GM19099 (cell line): ENCODE measurements around the gene KCNMA1.

ENCODE experiments used
- POLR2A ChIP-seq: IDR thresholded peaks from 3 replicates; pipeline ENCODE4 v1.6.1; 2011; ENCODE audit warnings: low read depth; ENCODE audit not compliant: insufficient read length; ENCODE audit errors: extremely low read depth

Gene KCNMA1

GRCh38 chr10:77474939-77475338, 162.7 kb downstream of the KCNMA1 start:
- no peak for TF ChIP-seq POLR2A

GRCh38 chr10:77474386-77474785, 163.2 kb downstream of the KCNMA1 start:
- TF ChIP-seq POLR2A, result no peak

- no peak for TF ChIP-seq POLR2A
These were observed 165.5 kb downstream of the KCNMA1 start for GRCh38 chr10:77472146-77472545.

- TF ChIP-seq POLR2A, result no peak
These were observed 166.5 kb downstream of the KCNMA1 start for GRCh38 chr10:77471069-77471536.

- no peak for TF ChIP-seq POLR2A
These were observed 170.1 kb downstream of the KCNMA1 start for GRCh38 chr10:77467422-77467963.

GRCh38 chr10:77463967-77464745, 173.5 kb downstream of the KCNMA1 start:
- TF ChIP-seq POLR2A, result no peak

GRCh38 chr10:77463499-77463898, 174.1 kb downstream of the KCNMA1 start:
- no peak for TF ChIP-seq POLR2A

- TF ChIP-seq POLR2A, result no peak
These were observed 175.8 kb downstream of the KCNMA1 start for GRCh38 chr10:77461636-77462296.

- TF ChIP-seq POLR2A, result no peak
These were observed 177.7 kb downstream of the KCNMA1 start for GRCh38 chr10:77459905-77460304.

- TF ChIP-seq POLR2A, result no peak
These were observed 178.5 kb downstream of the KCNMA1 start for GRCh38 chr10:77458986-77459590.

GRCh38 chr10:77457721-77458120, 179.9 kb downstream of the KCNMA1 start:
- no peak for TF ChIP-seq POLR2A

GRCh38 chr10:77457266-77457665, 180.3 kb downstream of the KCNMA1 start:
- no peak for TF ChIP-seq POLR2A

- no peak for TF ChIP-seq POLR2A
These were observed 181.2 kb downstream of the KCNMA1 start for GRCh38 chr10:77456414-77456813.

- TF ChIP-seq POLR2A, result no peak
These were observed 182.0 kb downstream of the KCNMA1 start for GRCh38 chr10:77455561-77455960.

GRCh38 chr10:77452952-77453564, 184.6 kb downstream of the KCNMA1 start:
- no peak for TF ChIP-seq POLR2A
